Lung microvascular endothelial cell (primary cell): ENCODE measurements around the gene CCT3. TPM values are rescaled to one million over a fixed set of nuclear protein-coding genes. Genes with fewer than 3 reads are reported as not detected.

Source experiments
- DNase-seq, 2 donors: peaks; one replicate each; pipeline versions ENCODE4 v3.0.0 to v3.0.0-alpha.2; 2010; ENCODE audit warnings: low read depth in 2 of 2
- total RNA-seq: library from RNA; depleted of rRNA; stranded (reverse); fragments of >200 nt; gene quantifications from 2 replicates; pipeline ENCODE4 v1.2.1, GENCODE V29; 2014

Gene CCT3
- total RNA-seq, 1 donor from 2014 or later, result 374 TPM

- peak; percentile 99 for DNase-seq
Observed at GRCh38 chr1:156282479-156283222, 55.4 kb downstream of the CCT3 start, which contains the start of gene SMG5. SMG5 (minus strand) TSS chr1:156282825; CDS start chr1:156282680, 145 bp downstream.

GRCh38 chr1:156281693-156282478 is 56.2 kb downstream of the CCT3 start:
- peak; percentile 29 to 49 for DNase-seq

- peak; percentile 33 to 36 for DNase-seq
Observed at GRCh38 chr1:156281281-156281680, 56.8 kb downstream of the CCT3 start.

- no peak for DNase-seq
Observed at GRCh38 chr1:156279837-156280236, 58.3 kb downstream of the CCT3 start.

GRCh38 chr1:156276966-156277381 is 61.1 kb downstream of the CCT3 start:
- no peak for DNase-seq

GRCh38 chr1:156276532-156276931 is 61.6 kb downstream of the CCT3 start:
- DNase-seq, result no peak

- DNase-seq, result no peak
Observed at GRCh38 chr1:156270314-156270713, 67.8 kb downstream of the CCT3 start.

GRCh38 chr1:156268336-156268735 is 69.8 kb downstream of the CCT3 start:
- DNase-seq, result peak in 1 of 2 donors; percentile 42

- no peak for DNase-seq
Observed at GRCh38 chr1:156266051-156266450, 72.0 kb downstream of the CCT3 start.

- no peak for DNase-seq
Observed at GRCh38 chr1:156263288-156263655, 74.8 kb downstream of the CCT3 start.

GRCh38 chr1:156262461-156263287 is 75.4 kb downstream of the CCT3 start:
- DNase-seq, result peak in 1 of 2 donors; percentile 39

- DNase-seq, result no peak
Observed at GRCh38 chr1:156260896-156261295, 77.2 kb downstream of the CCT3 start.

- DNase-seq, result peak; percentile 28 to 34
Observed at GRCh38 chr1:156259805-156260204, 78.3 kb downstream of the CCT3 start.

Other genes starting within 250 kb of the CCT3 start
- 187 and 399 TPM in 2 replicates for gene LMNA, start 223.6 kb downstream of the CCT3 start, total RNA-seq
- 0.20 and 0.44 TPM in 2 replicates for gene SEMA4A, start 184.7 kb downstream of the CCT3 start, total RNA-seq
- gene SLC25A44, start 144.2 kb downstream of the CCT3 start, total RNA-seq, result 7.0 and 9.3 TPM in 2 replicates
- gene PMF1, start 125.3 kb downstream of the CCT3 start, total RNA-seq, result 39.9 and 45.8 TPM in 2 replicates
- gene BGLAP, start 96.1 kb downstream of the CCT3 start, total RNA-seq, result under 0.01 and 0.20 TPM in 2 replicates
- 0.22 and 0.60 TPM in 2 replicates for gene PAQR6, start 90.2 kb downstream of the CCT3 start, total RNA-seq
- gene SMG5, start 55.5 kb downstream of the CCT3 start, total RNA-seq, result 29.9 and 53.2 TPM in 2 replicates
- 0.44 and 0.79 TPM in 2 replicates for gene TMEM79, start 54.0 kb downstream of the CCT3 start, total RNA-seq
- 38.3 and 56.4 TPM in 2 replicates for gene GLMP, start 42.6 kb downstream of the CCT3 start, total RNA-seq
- gene VHLL, start 39.0 kb downstream of the CCT3 start, total RNA-seq, result 0.20 TPM in 1 of 2 replicates, not detected in the other
- gene TSACC, start 234 bp upstream of the CCT3 start, total RNA-seq, result 0.22 TPM in 1 of 2 replicates, not detected in the other
- gene RHBG, start 30.9 kb upstream of the CCT3 start, total RNA-seq, result not detected in 2 replicates
- gene MEF2D, start 162.5 kb upstream of the CCT3 start, total RNA-seq, result 3.7 and 4.4 TPM in 2 replicates
- gene IQGAP3, start 234.3 kb upstream of the CCT3 start, total RNA-seq, result 3.0 and 7.0 TPM in 2 replicates
- not detected in 2 replicates for gene TTC24, start 241.4 kb upstream of the CCT3 start, total RNA-seq